ENCODE data around the gene GPC6.

The GPC6 gene

GRCh38 chr13:94143624-94144350 is 917.2 kb downstream of the GPC6 start:
- no peak for DNase-seq (ENCODE audit: low read depth)
- H3K4me3 ChIP-seq (ENCODE audit: low read depth, low read length) = no peak overlapping the region
- no peak for TF ChIP-seq CTCF (IDR thresholded peaks at IDR 0.05; ENCODE audit: low read depth, low read length, missing control alignments)

GRCh38 chr13:94145966-94146365 is 919.4 kb downstream of the GPC6 start:
- DNase-seq (ENCODE audit: low read depth) = no peak
- H3K4me3 ChIP-seq (ENCODE audit: low read depth, low read length) = no peak overlapping the region
- no peak for TF ChIP-seq CTCF (IDR thresholded peaks at IDR 0.05; ENCODE audit: low read depth, low read length, missing control alignments)

GRCh38 chr13:94153586-94153985 is 927.0 kb downstream of the GPC6 start:
- no peak for TF ChIP-seq CTCF (IDR thresholded peaks at IDR 0.05; ENCODE audit: low read depth, low read length, missing control alignments)
- DNase-seq (ENCODE audit: low read depth) = no peak
- H3K4me3 ChIP-seq (ENCODE audit: low read depth, low read length) = no peak overlapping the region

- no peak overlapping the region for H3K4me3 ChIP-seq (ENCODE audit: low read depth, low read length)
- no peak for TF ChIP-seq CTCF (IDR thresholded peaks at IDR 0.05; ENCODE audit: low read depth, low read length, missing control alignments)
- no peak for DNase-seq (ENCODE audit: low read depth)
Observed at GRCh38 chr13:94154367-94154766, 927.8 kb downstream of the GPC6 start.

- H3K4me3 ChIP-seq (ENCODE audit: low read depth, low read length) = no peak overlapping the region
- no peak for TF ChIP-seq CTCF (IDR thresholded peaks at IDR 0.05; ENCODE audit: low read depth, low read length, missing control alignments)
- no peak for DNase-seq (ENCODE audit: low read depth)
Observed at GRCh38 chr13:94157705-94158218, 931.2 kb downstream of the GPC6 start.

GRCh38 chr13:94160875-94161274 is 934.3 kb downstream of the GPC6 start:
- DNase-seq (ENCODE audit: low read depth) = no peak
- no peak overlapping the region for H3K4me3 ChIP-seq (ENCODE audit: low read depth, low read length)
- no peak for TF ChIP-seq CTCF (IDR thresholded peaks at IDR 0.05; ENCODE audit: low read depth, low read length, missing control alignments)

- DNase-seq (ENCODE audit: low read depth) = no peak
- H3K4me3 ChIP-seq (ENCODE audit: low read depth, low read length) = no peak overlapping the region
- no peak for TF ChIP-seq CTCF (IDR thresholded peaks at IDR 0.05; ENCODE audit: low read depth, low read length, missing control alignments)
Observed at GRCh38 chr13:94162289-94162688, 935.7 kb downstream of the GPC6 start.

Measured in GM12864 (cell line).